Glomerular endothelial cell (primary cell): ENCODE data around the gene ARHGAP26. TPM values are rescaled to one million over a fixed set of nuclear protein-coding genes. Genes with fewer than 3 reads are reported as not detected.

ENCODE experiments used
- DNase-seq: peaks from one replicate; pipeline ENCODE4 v3.0.0-alpha.2; 2011; ENCODE audit warnings: low read depth, low spot score; ENCODE audit errors: extremely low read depth
- total RNA-seq: library from RNA; depleted of rRNA; stranded (reverse); fragments of >200 nt; gene quantifications from 2 replicates; pipeline ENCODE4 v1.2.3, GENCODE V29; 2015

Gene ARHGAP26
- total RNA-seq, 1 donor from 2014 or later = 33.1 TPM

GRCh38 chr5:142808878-142809598 is 38.9 kb downstream of the ARHGAP26 start:
- DNase-seq = no peak

GRCh38 chr5:142810081-142810480 is 39.9 kb downstream of the ARHGAP26 start:
- no peak for DNase-seq

- no peak for DNase-seq
These were observed 40.6 kb downstream of the ARHGAP26 start for GRCh38 chr5:142810743-142811290.

- no peak for DNase-seq
These were observed 41.8 kb downstream of the ARHGAP26 start for GRCh38 chr5:142811866-142812557.

GRCh38 chr5:142813220-142813619 is 43.0 kb downstream of the ARHGAP26 start:
- no peak for DNase-seq

GRCh38 chr5:142814122-142814521 is 43.9 kb downstream of the ARHGAP26 start:
- no peak for DNase-seq

- no peak for DNase-seq
These were observed 45.3 kb downstream of the ARHGAP26 start for GRCh38 chr5:142815469-142815868.

GRCh38 chr5:142816531-142817430 is 46.6 kb downstream of the ARHGAP26 start:
- DNase-seq = no peak

GRCh38 chr5:142817949-142818431 is 47.8 kb downstream of the ARHGAP26 start:
- DNase-seq = no peak

- no peak for DNase-seq
These were observed 49.1 kb downstream of the ARHGAP26 start for GRCh38 chr5:142819292-142819691.

GRCh38 chr5:142819825-142820224 is 49.6 kb downstream of the ARHGAP26 start:
- DNase-seq = no peak

- no peak for DNase-seq
These were observed 50.3 kb downstream of the ARHGAP26 start for GRCh38 chr5:142820447-142820846.

- DNase-seq = no peak
These were observed 51.0 kb downstream of the ARHGAP26 start for GRCh38 chr5:142821034-142821732.

- no peak for DNase-seq
These were observed 51.7 kb downstream of the ARHGAP26 start for GRCh38 chr5:142821733-142822487.

- DNase-seq = no peak
These were observed 52.9 kb downstream of the ARHGAP26 start for GRCh38 chr5:142823126-142823525.

GRCh38 chr5:142823806-142824205 is 53.6 kb downstream of the ARHGAP26 start:
- DNase-seq = no peak

GRCh38 chr5:142824391-142824790 is 54.2 kb downstream of the ARHGAP26 start:
- no peak for DNase-seq

- no peak for DNase-seq
These were observed 55.4 kb downstream of the ARHGAP26 start for GRCh38 chr5:142825378-142826089.

- DNase-seq = no peak
These were observed 55.9 kb downstream of the ARHGAP26 start for GRCh38 chr5:142826093-142826492.
